ENCODE measurements around the gene CADPS2.

CADPS2 gene

DNA sequence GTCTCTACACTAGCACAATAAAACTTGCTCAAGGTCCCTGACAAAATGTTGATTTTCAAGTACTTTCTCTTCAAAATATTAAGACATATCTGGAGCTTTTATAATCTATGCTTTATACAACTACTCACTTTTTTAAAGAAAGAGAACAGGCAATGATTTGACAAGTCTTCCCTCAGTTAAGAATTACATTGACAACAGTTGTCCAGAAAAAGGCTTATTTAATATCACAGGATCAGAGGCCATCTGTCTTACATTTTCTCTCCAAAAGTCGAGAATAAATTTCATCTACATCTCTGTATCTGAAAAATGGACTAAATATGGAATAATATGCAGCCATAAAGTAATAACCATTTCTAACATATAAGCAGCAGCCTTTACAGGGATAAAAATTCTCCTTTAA is 175.3 kb downstream of the CADPS2 start:
- H3F3A ChIP-seq (ENCODE audit: insufficient read depth, low read length), result no peaks in the 10 kb centered on the region
- no peaks in the 10 kb centered on the region for H3K4me1 ChIP-seq (ENCODE audit: low read length)
- H3K4me3 ChIP-seq (ENCODE audit: low read length), result no peak overlapping the region
- peaks cover 41% of the 10 kb centered on the region for H3K79me2 ChIP-seq (ENCODE audit: low read length)
- no peaks in the 10 kb centered on the region for H3K36me3 ChIP-seq (replicated peaks; ENCODE audit: insufficient read depth, low read length)
- no peak overlapping the region for H3K27ac ChIP-seq (ENCODE audit: low read length)
- H3K9me2 ChIP-seq (replicated peaks; ENCODE audit: insufficient read depth, low read length), result no peaks in the 10 kb centered on the region
- DNase-seq, result no peak
- H3K9me3 ChIP-seq (replicated peaks; ENCODE audit: insufficient read depth, low read length), result no peaks in the 10 kb centered on the region
- TF ChIP-seq EZH2phosphoT487 (IDR thresholded peaks at IDR 0.05; ENCODE audit: low read length) (no peak), EZH2 (optimal IDR thresholded peaks at IDR 0.05; ENCODE audit: low read depth, low read length) (no peak)
- TF ChIP-seq, protein P1, sequence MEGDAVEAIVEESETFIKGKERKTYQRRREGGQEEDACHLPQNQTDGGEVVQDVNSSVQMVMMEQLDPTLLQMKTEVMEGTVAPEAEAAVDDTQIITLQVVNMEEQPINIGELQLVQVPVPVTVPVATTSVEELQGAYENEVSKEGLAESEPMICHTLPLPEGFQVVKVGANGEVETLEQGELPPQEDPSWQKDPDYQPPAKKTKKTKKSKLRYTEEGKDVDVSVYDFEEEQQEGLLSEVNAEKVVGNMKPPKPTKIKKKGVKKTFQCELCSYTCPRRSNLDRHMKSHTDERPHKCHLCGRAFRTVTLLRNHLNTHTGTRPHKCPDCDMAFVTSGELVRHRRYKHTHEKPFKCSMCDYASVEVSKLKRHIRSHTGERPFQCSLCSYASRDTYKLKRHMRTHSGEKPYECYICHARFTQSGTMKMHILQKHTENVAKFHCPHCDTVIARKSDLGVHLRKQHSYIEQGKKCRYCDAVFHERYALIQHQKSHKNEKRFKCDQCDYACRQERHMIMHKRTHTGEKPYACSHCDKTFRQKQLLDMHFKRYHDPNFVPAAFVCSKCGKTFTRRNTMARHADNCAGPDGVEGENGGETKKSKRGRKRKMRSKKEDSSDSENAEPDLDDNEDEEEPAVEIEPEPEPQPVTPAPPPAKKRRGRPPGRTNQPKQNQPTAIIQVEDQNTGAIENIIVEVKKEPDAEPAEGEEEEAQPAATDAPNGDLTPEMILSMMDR (IDR thresholded peaks at IDR 0.05; ENCODE audit: low read length), result no peak
- H3K27me3 ChIP-seq (replicated peaks; ENCODE audit: insufficient read depth, low read length), result no peaks in the 10 kb centered on the region
- no peak overlapping the region for H2AFZ ChIP-seq (ENCODE audit: low read length)
- no peak overlapping the region for H3K9ac ChIP-seq (ENCODE audit: low read length)
- H3K4me2 ChIP-seq (ENCODE audit: low read depth, low read length), result no peak overlapping the region
- H4K20me1 ChIP-seq (ENCODE audit: insufficient read depth, low read length), result no peaks in the 10 kb centered on the region

- no peaks in the 10 kb centered on the region for H3K9me2 ChIP-seq (replicated peaks; ENCODE audit: insufficient read depth, low read length)
- H3K9me3 ChIP-seq (replicated peaks; ENCODE audit: insufficient read depth, low read length), result no peaks in the 10 kb centered on the region
- H3F3A ChIP-seq (ENCODE audit: insufficient read depth, low read length), result no peaks in the 10 kb centered on the region
- no peaks in the 10 kb centered on the region for H3K27me3 ChIP-seq (replicated peaks; ENCODE audit: insufficient read depth, low read length)
- H3K36me3 ChIP-seq (replicated peaks; ENCODE audit: insufficient read depth, low read length), result no peaks in the 10 kb centered on the region
- no peaks in the 10 kb centered on the region for H3K4me1 ChIP-seq (ENCODE audit: low read length)
- peaks cover 33% of the 10 kb centered on the region for H3K79me2 ChIP-seq (ENCODE audit: low read length)
- H3K4me2 ChIP-seq (ENCODE audit: low read depth, low read length), result no peak overlapping the region
- no peak for DNase-seq
- H4K20me1 ChIP-seq (ENCODE audit: insufficient read depth, low read length), result no peaks in the 10 kb centered on the region
- H3K27ac ChIP-seq (ENCODE audit: low read length), result no peak overlapping the region
- H2AFZ ChIP-seq (ENCODE audit: low read length), result no peak overlapping the region
- no peak for TF ChIP-seq EZH2 (optimal IDR thresholded peaks at IDR 0.05; ENCODE audit: low read depth, low read length)
- no peak for TF ChIP-seq EZH2phosphoT487 (IDR thresholded peaks at IDR 0.05; ENCODE audit: low read length)
- TF ChIP-seq, protein P1 (IDR thresholded peaks at IDR 0.05; ENCODE audit: low read length), result no peak
- no peak overlapping the region for H3K9ac ChIP-seq (ENCODE audit: low read length)
- no peak overlapping the region for H3K4me3 ChIP-seq (ENCODE audit: low read length)
Measured at GRCh38 chr7:122709930-122710646, 176.2 kb downstream of the CADPS2 start.

GRCh38 chr7:122706836-122707235 is 179.4 kb downstream of the CADPS2 start:
- no peak overlapping the region for H3K4me3 ChIP-seq (ENCODE audit: low read length)
- no peaks in the 10 kb centered on the region for H3F3A ChIP-seq (ENCODE audit: insufficient read depth, low read length)
- H2AFZ ChIP-seq (ENCODE audit: low read length), result no peak overlapping the region
- H3K4me2 ChIP-seq (ENCODE audit: low read depth, low read length), result no peak overlapping the region
- H3K27me3 ChIP-seq (replicated peaks; ENCODE audit: insufficient read depth, low read length), result no peaks in the 10 kb centered on the region
- no peaks in the 10 kb centered on the region for H3K36me3 ChIP-seq (replicated peaks; ENCODE audit: insufficient read depth, low read length)
- H3K9ac ChIP-seq (ENCODE audit: low read length), result no peak overlapping the region
- H3K9me2 ChIP-seq (replicated peaks; ENCODE audit: insufficient read depth, low read length), result no peaks in the 10 kb centered on the region
- H3K9me3 ChIP-seq (replicated peaks; ENCODE audit: insufficient read depth, low read length), result no peaks in the 10 kb centered on the region
- peaks cover 28% of the 10 kb centered on the region for H3K79me2 ChIP-seq (ENCODE audit: low read length)
- no peak overlapping the region for H3K27ac ChIP-seq (ENCODE audit: low read length)
- DNase-seq, result no peak
- no peaks in the 10 kb centered on the region for H3K4me1 ChIP-seq (ENCODE audit: low read length)
- H4K20me1 ChIP-seq (ENCODE audit: insufficient read depth, low read length), result no peaks in the 10 kb centered on the region
- TF ChIP-seq, protein P1 (IDR thresholded peaks at IDR 0.05; ENCODE audit: low read length), result no peak
- TF ChIP-seq EZH2phosphoT487 (IDR thresholded peaks at IDR 0.05; ENCODE audit: low read length) (no peak), EZH2 (optimal IDR thresholded peaks at IDR 0.05; ENCODE audit: low read depth, low read length) (no peak)

All from MM.1S (cell line).